Ishikawa (cell line): ENCODE results near the gene TNP2.

Experiments
- CREB1 ChIP-seq: IDR thresholded peaks from 2 replicates; pipeline ENCODE4 v1.6.1; 2012; ENCODE audit warnings: low read depth
- NFIC ChIP-seq: IDR thresholded peaks from 2 replicates; pipeline ENCODE4 v1.6.1; 2012
- TF ChIP-seq, protein P1 (sequence below): IDR thresholded peaks from 2 replicates; pipeline ENCODE4 v1.6.1; 2012; ENCODE audit warnings: low read depth, mild to moderate bottlenecking
- TF ChIP-seq, protein P2 (sequence below): IDR thresholded peaks from 2 replicates; pipeline ENCODE4 v1.6.1; 2012

DNA sequence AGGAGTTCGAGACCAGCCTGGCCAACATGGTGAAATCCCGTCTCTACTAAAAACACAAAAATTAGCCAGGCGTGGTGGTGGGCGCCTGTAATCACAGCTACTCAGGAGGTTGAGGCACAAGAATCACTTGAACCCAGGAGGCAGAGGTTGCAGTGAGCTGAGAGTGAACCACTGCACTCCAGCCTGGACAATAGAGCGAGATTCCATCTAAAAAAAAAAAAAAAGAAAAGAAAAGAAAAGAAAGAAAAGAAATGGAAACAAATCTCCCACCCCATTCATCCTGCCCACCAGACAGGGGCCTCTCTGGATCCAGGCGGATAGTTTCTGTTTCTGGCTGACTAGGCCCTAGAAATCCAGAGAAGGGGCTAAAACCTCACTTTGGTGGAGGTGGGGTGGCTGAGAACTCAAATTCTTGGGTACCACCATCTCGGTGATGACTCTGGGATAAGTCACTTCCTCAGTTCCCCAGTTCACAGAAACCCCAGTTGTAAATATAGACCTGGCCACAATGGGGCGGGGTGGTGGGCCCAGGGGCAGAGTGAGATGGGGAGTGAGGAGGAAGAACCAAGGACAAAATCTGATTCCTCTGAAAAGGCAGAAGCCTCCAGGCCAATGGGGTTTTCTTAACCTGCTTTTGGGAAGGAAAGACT, 35.3 kb downstream of the TNP2 start:
- no peak for TF ChIP-seq CREB1
- TF ChIP-seq, protein P1, sequence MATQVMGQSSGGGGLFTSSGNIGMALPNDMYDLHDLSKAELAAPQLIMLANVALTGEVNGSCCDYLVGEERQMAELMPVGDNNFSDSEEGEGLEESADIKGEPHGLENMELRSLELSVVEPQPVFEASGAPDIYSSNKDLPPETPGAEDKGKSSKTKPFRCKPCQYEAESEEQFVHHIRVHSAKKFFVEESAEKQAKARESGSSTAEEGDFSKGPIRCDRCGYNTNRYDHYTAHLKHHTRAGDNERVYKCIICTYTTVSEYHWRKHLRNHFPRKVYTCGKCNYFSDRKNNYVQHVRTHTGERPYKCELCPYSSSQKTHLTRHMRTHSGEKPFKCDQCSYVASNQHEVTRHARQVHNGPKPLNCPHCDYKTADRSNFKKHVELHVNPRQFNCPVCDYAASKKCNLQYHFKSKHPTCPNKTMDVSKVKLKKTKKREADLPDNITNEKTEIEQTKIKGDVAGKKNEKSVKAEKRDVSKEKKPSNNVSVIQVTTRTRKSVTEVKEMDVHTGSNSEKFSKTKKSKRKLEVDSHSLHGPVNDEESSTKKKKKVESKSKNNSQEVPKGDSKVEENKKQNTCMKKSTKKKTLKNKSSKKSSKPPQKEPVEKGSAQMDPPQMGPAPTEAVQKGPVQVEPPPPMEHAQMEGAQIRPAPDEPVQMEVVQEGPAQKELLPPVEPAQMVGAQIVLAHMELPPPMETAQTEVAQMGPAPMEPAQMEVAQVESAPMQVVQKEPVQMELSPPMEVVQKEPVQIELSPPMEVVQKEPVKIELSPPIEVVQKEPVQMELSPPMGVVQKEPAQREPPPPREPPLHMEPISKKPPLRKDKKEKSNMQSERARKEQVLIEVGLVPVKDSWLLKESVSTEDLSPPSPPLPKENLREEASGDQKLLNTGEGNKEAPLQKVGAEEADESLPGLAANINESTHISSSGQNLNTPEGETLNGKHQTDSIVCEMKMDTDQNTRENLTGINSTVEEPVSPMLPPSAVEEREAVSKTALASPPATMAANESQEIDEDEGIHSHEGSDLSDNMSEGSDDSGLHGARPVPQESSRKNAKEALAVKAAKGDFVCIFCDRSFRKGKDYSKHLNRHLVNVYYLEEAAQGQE, result no peak
- no peak for TF ChIP-seq NFIC
- TF ChIP-seq, protein P2, sequence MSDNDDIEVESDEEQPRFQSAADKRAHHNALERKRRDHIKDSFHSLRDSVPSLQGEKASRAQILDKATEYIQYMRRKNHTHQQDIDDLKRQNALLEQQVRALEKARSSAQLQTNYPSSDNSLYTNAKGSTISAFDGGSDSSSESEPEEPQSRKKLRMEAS, result no peak
